Right lobe of liver (tissue), 4 donors: ENCODE measurements around the gene LLCFC1.

Experiments used
- CTCF ChIP-seq, 4 donors: fragments of 200-600 bp in 3 of 4; fragments of 450-650 bp in 1 of 4; IDR thresholded peaks; one replicate each; pipeline versions ENCODE4 v1.5.1 to v1.8.0; 2016 to 2022; ENCODE audit warnings: antibody characterized with exemption in 4 of 4, mild to moderate bottlenecking in 2 of 4
- POLR2A ChIP-seq: fragments of 450-650 bp; IDR thresholded peaks from one replicate; pipeline ENCODE4 v1.6.1; 2017; ENCODE audit warnings: antibody characterized with exemption, mild to moderate bottlenecking
- donor health status: DM: no; HTN: no; CAD: no.
- donor health status: DM: no; HTN: no; CAD: no.
- donor health status: DM: no; HTN: yes; CAD: no.

GRCh38 chr7:142897691-142898090 is 41.6 kb upstream of the LLCFC1 start:
- no peak for TF ChIP-seq CTCF (IDR thresholded peaks at IDR 0.05)
- TF ChIP-seq POLR2A: no peak
